Activated CD8-positive, alpha-beta T cell treated with anti-CD3 and anti-CD28 coated beads for 36 hours (primary cell): ENCODE results near the gene PRKCZ. TPM values are rescaled to one million over a fixed set of nuclear protein-coding genes. Genes with fewer than 3 reads are reported as not detected.

Experiments used
- ATAC-seq: fragments of 200-7000 bp; cut with Tn5 transposase; one replicate; pipeline ENCODE4 v1.10.0; 2021; ENCODE audit warnings: mild to moderate bottlenecking, moderate library complexity
- CTCF ChIA-PET: fragments of 350-600 bp; sonication (Branson Sonifier 250); formaldehyde crosslinking; loops from one replicate; lab custom pipeline; 2021; ENCODE audit warnings: antibody characterized with exemption; lab: Charles Lee
- POLR2A ChIA-PET: fragments of 350-600 bp; sonication (Branson Sonifier 250); formaldehyde crosslinking; loops from one replicate; lab custom pipeline; 2021; ENCODE audit warnings: antibody characterized with exemption; lab: Charles Lee
- DNase-seq: peaks from one replicate; pipeline ENCODE4 v3.0.0-alpha.2; 2020
- H3K27ac Mint-ChIP-seq: one replicate; pipeline ENCODE4 v1.8.0; 2021; ENCODE audit warnings: mild to moderate bottlenecking, mixed read lengths
- H3K27me3 Mint-ChIP-seq: one replicate; pipeline ENCODE4 v1.8.0; 2021; ENCODE audit warnings: mixed read lengths
- H3K36me3 Mint-ChIP-seq: one replicate; pipeline ENCODE4 v1.8.0; 2021; ENCODE audit warnings: low read depth, mixed read lengths
- H3K4me1 Mint-ChIP-seq: one replicate; pipeline ENCODE4 v1.8.0; 2021; ENCODE audit warnings: low read depth, mixed read lengths
- H3K4me3 Mint-ChIP-seq: one replicate; pipeline ENCODE4 v1.8.0; 2021; ENCODE audit warnings: mild to moderate bottlenecking, moderate library complexity, mixed read lengths
- H3K9me3 Mint-ChIP-seq: one replicate; pipeline ENCODE4 v1.8.0; 2021; ENCODE audit warnings: mixed read lengths
- intact Hi-C: fragments of 100-400 bp; cut with micrococcal nuclease; formaldehyde crosslinking; loops from one replicate; pipeline ENCODE4 v1.10.0; 2022
- total RNA-seq, 2 experiments: library from RNA; stranded (reverse); gene quantifications; one replicate each; pipeline ENCODE4 v1.2.3, GENCODE V29; 2021
- TF ChIP-seq, protein P1 (sequence below): fragments of 200-600 bp; IDR thresholded peaks from one replicate; pipeline ENCODE4 v1.8.0; 2022; ENCODE audit warnings: antibody characterized with exemption, mild to moderate bottlenecking

PRKCZ gene
- total RNA-seq, 2 experiments from 2014 or later: 15.4 to 15.7 TPM

DNA sequence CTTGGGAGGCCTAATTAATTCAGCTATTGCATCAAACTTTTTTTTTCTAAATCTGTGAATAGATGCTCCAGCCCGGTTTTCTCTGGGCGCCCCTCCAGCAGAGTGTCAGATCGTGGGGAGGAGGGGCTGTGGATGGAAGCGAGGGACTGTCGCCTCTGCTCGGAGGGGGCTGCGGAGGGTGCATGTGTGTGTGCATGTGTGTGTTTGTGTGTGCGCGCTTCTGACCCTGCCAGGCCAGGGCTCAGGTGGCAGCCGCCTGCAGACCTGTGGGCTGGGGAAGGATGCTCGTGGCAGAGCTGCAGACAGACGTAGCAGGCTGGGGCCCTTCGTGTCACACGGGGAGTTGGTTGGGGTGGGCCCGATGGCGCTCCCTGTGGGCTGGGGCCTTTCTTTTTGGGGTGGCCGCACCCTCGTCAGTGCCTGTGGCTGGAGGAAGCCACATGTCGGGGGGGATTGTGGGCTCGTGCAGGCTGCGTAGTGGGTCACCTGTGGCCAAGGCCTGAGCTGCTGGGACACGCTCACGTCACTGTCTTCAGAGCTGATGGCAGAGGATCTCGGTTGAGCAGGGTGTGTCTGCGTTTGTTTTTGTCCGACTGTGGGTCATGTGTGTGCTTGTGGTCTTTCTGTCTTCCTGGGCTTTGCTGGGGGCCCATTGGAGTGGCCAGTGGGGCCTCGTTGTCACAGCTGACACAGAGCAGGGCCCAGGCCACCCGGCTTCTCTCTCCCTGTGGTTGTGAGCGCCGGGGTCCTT lies 180.7 kb downstream of the PRKCZ start:
- intact Hi-C loops: loop anchor here (5.0 kb wide), 1 partner anchor 61 kb away; no protein-coding TSS in a partner anchor
- TF ChIP-seq, protein P1, sequence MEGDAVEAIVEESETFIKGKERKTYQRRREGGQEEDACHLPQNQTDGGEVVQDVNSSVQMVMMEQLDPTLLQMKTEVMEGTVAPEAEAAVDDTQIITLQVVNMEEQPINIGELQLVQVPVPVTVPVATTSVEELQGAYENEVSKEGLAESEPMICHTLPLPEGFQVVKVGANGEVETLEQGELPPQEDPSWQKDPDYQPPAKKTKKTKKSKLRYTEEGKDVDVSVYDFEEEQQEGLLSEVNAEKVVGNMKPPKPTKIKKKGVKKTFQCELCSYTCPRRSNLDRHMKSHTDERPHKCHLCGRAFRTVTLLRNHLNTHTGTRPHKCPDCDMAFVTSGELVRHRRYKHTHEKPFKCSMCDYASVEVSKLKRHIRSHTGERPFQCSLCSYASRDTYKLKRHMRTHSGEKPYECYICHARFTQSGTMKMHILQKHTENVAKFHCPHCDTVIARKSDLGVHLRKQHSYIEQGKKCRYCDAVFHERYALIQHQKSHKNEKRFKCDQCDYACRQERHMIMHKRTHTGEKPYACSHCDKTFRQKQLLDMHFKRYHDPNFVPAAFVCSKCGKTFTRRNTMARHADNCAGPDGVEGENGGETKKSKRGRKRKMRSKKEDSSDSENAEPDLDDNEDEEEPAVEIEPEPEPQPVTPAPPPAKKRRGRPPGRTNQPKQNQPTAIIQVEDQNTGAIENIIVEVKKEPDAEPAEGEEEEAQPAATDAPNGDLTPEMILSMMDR: no peak
- CTCF ChIA-PET: interaction anchor here (0.9 to 2.0 kb wide), 5 partner anchors 36 to 151 kb away, joined by 3 to 9 read pairs (median 5); partner anchors contain the start of gene FAAP20
- DNase-seq: peak; percentile 63
- H3K4me3 Mint-ChIP-seq: peak overlapping the region; percentile 96
- POLR2A ChIA-PET: interaction anchor here (1.0 to 3.8 kb wide), 6 partner anchors 25 to 85 kb away, joined by 3 to 19 read pairs (median 8); partner anchors contain the start of gene FAAP20
- H3K4me1 Mint-ChIP-seq: peaks cover 42% of the 10 kb centered on the region
- ATAC-seq: no peak
- no peaks in the 10 kb centered on the region for H3K9me3 Mint-ChIP-seq
- H3K27me3 Mint-ChIP-seq: peaks cover 1% of the 10 kb centered on the region
- H3K27ac Mint-ChIP-seq: peak overlapping the region; percentile 83
- peaks cover 35% of the 10 kb centered on the region for H3K36me3 Mint-ChIP-seq

DNA sequence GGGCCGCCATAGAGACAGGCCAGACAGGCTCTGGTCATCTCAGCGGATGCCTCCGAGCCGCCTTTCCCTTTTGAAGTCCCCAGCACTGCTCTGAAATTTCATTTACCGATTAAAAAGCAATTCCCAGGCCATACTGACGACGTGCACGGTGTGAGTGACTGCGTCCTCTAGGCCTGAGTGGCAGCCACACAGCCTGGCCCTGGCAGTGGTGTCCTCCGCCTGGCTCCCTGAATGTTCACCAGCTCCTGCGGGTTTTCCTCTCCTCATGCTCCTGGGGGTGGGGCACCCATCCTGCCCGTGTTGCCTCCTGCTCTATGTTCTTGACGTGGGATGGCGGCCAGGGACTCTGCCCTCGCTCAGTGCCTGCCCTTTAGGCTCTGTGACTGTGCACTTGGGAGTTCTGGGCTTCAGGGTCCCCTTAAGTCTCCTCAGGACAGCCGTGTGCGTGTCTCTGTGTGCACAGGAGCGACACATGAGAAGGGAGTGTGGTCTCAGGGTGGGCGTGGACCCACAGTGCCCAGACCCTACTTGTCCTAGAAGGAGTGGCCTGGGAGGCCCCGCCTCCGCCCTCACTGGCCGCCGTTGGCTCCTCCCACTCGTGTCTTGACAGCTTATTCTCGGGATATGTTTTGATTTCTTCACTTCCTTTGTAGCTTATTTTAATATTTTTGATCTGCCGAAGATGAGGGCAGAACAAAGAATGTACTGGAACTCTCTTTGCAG lies 181.5 kb downstream of the PRKCZ start:
- Mint-ChIP-seq H3K36me3 (peaks cover 35% of the 10 kb centered on the region), H3K27ac (peak overlapping the region; percentile 83), H3K4me1 (peaks cover 46% of the 10 kb centered on the region), H3K4me3 (peak overlapping the region; percentile 96), H3K27me3 (no peaks in the 10 kb centered on the region), H3K9me3 (no peaks in the 10 kb centered on the region)
- ChIA-PET CTCF (interaction anchor here (0.9 to 3.4 kb wide), 5 partner anchors 37 to 150 kb away, joined by 3 to 21 read pairs (median 5); partner anchors contain the start of gene FAAP20), POLR2A (interaction anchor here (1.0 to 3.2 kb wide), 6 partner anchors 29 to 84 kb away, joined by 3 to 10 read pairs (median 4); partner anchors contain the start of gene FAAP20)
- peak; percentile 8 for ATAC-seq
- TF ChIP-seq, protein P1: no peak
- DNase-seq: peak; percentile 84
- intact Hi-C loops: loop anchor here (5.0 kb wide), 1 partner anchor 61 kb away; no protein-coding TSS in a partner anchor

DNA sequence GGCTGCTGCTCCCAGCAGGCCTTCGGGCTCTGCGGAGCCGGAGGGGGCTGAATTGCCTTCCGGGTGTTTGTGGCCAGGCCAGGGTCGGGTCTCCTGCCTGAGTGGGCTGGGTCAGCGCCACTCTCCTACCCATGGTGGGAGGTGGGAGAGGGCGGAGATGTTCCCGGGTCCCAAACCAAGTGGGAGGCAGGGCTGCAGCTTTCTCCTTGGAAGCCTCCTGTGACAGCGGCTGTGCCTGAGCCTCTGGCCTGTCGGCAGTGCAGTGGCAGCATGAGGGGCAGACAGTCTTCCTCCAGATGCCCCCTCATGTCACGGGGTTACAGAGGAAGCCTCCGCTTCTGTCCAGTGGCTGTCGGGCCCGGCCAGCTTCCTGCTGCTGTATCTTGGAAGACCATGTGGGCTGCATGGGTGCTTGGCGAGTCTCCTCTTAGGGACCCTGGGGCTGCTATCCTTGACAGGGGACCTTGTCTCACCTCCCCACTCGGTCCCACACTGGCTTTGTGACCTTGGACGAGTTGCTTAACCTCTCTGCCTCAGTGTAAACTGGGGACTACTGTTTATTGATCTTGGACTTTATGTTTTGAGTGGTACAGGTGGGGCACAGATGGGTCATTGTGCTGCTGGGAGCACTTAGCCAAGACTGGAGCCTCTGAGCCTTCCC lies 182.2 kb downstream of the PRKCZ start:
- peaks cover 35% of the 10 kb centered on the region for H3K36me3 Mint-ChIP-seq
- H3K27me3 Mint-ChIP-seq: no peaks in the 10 kb centered on the region
- ChIA-PET POLR2A (interaction anchor here (1.0 to 3.2 kb wide), 7 partner anchors 30 to 83 kb away, joined by 3 to 10 read pairs (median 4); partner anchors contain the start of gene FAAP20), CTCF (interaction anchor here (1.0 to 3.4 kb wide), 5 partner anchors 37 to 149 kb away, joined by 3 to 21 read pairs (median 5); partner anchors contain the start of gene FAAP20)
- peak overlapping the region; percentile 83 for H3K27ac Mint-ChIP-seq
- no peaks in the 10 kb centered on the region for H3K9me3 Mint-ChIP-seq
- peak overlapping the region; percentile 96 for H3K4me3 Mint-ChIP-seq
- DNase-seq (no peak), ATAC-seq (no peak)
- H3K4me1 Mint-ChIP-seq: peaks cover 53% of the 10 kb centered on the region
- TF ChIP-seq, protein P1: no peak
- intact Hi-C loops: loop anchor here (5.0 kb wide), 1 partner anchor 60 kb away; no protein-coding TSS in a partner anchor

DNA sequence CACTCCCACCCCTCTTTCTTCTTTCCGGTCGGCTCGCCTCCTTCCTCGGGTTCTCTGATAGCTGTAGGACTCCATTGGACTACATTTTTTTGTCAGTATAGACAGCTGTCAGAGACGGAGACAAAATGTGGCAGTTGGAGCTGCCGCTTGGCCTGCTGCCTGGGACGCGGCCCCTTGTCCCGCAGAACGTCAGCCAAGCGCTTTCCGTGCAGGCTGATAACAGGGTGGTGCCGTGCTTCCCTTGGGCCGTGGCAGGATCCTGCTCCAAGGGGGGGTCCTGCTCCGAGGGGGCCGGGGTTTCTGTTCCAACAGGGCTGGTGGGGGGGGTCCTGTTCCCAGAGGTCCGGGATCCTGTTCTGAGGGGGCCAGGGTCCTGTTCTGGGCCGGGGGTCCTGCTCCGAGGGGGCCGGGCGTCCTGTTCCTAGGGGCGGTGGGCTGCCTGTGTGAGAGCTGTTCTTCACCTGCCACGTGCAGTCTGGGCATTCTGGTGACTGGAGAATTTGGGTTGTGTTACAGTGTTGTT lies 182.8 kb downstream of the PRKCZ start:
- H3K27ac Mint-ChIP-seq: peak overlapping the region; percentile 92
- peak overlapping the region; percentile 96 for H3K4me3 Mint-ChIP-seq
- H3K9me3 Mint-ChIP-seq: no peaks in the 10 kb centered on the region
- peaks cover 35% of the 10 kb centered on the region for H3K36me3 Mint-ChIP-seq
- peaks cover 56% of the 10 kb centered on the region for H3K4me1 Mint-ChIP-seq
- ChIA-PET CTCF (interaction anchor here (1.2 to 3.4 kb wide), 5 partner anchors 23 to 149 kb away, joined by 3 to 21 read pairs (median 7); partner anchors contain the start of gene FAAP20), POLR2A (interaction anchor here (1.0 to 3.2 kb wide), 8 partner anchors 22 to 149 kb away, joined by 3 to 18 read pairs (median 6); no protein-coding TSS in a partner anchor)
- no peak for DNase-seq
- intact Hi-C loops: loop anchor here (5.0 kb wide), 1 partner anchor 59 kb away; no protein-coding TSS in a partner anchor
- no peak for ATAC-seq
- no peaks in the 10 kb centered on the region for H3K27me3 Mint-ChIP-seq
- TF ChIP-seq, protein P1: no peak
